WERI-Rb-1 (cell line): ENCODE results near the gene NDST4.

Source experiments
- DNase-seq: peaks from one replicate; pipeline ENCODE4 v3.0.0-alpha.2; 2020
- H3K27ac ChIP-seq: fragments of 250-450 bp; sonication (Bioruptor Pico); 2 replicates; pipeline ENCODE4 v1.5.1; 2020; ENCODE audit warnings: mild to moderate bottlenecking, moderate library complexity
- H3K27me3 ChIP-seq: fragments of 250-450 bp; sonication (Bioruptor Pico); 2 replicates; pipeline ENCODE4 v1.5.1; 2021; ENCODE audit warnings: mild to moderate bottlenecking, low read depth, moderate library complexity; ENCODE audit not compliant: insufficient read depth, severe bottlenecking
- H3K36me3 ChIP-seq: fragments of 250-450 bp; sonication (Bioruptor Pico); 2 replicates; pipeline ENCODE4 v1.5.1; 2020; ENCODE audit warnings: mild to moderate bottlenecking, moderate library complexity
- H3K4me3 ChIP-seq: 2 replicates; pipeline ENCODE4 v1.5.1; 2011; ENCODE audit warnings: low read depth, mild to moderate bottlenecking, control low read depth, low read length
- H3K9me3 ChIP-seq: fragments of 250-450 bp; sonication (Bioruptor Pico); 2 replicates; pipeline ENCODE4 v1.5.1; 2021; ENCODE audit warnings: mild to moderate bottlenecking, moderate library complexity; ENCODE audit not compliant: severe bottlenecking
- CTCF ChIP-seq: IDR thresholded peaks from 2 replicates; pipeline ENCODE4 v1.5.1; 2011; ENCODE audit warnings: low read depth, mild to moderate bottlenecking, control low read depth, inconsistent platforms, low read length

The NDST4 gene

GRCh38 chr4:114870987-114871386, 242.4 kb downstream of the NDST4 start:
- no peak for TF ChIP-seq CTCF
- Histone ChIP-seq H3K27ac (no peak overlapping the region), H3K9me3 (no peaks in the 10 kb centered on the region), H3K36me3 (no peaks in the 10 kb centered on the region), H3K27me3 (no peaks in the 10 kb centered on the region), H3K4me3 (no peak overlapping the region)
- DNase-seq, result no peak

GRCh38 chr4:114866901-114867670, 246.3 kb downstream of the NDST4 start:
- Histone ChIP-seq H3K27ac (no peak overlapping the region), H3K9me3 (no peaks in the 10 kb centered on the region), H3K36me3 (no peaks in the 10 kb centered on the region), H3K4me3 (no peak overlapping the region), H3K27me3 (no peaks in the 10 kb centered on the region)
- no peak for TF ChIP-seq CTCF
- no peak for DNase-seq

- Histone ChIP-seq H3K36me3 (no peaks in the 10 kb centered on the region), H3K27me3 (no peaks in the 10 kb centered on the region), H3K9me3 (no peaks in the 10 kb centered on the region), H3K4me3 (no peak overlapping the region), H3K27ac (no peak overlapping the region)
- no peak for TF ChIP-seq CTCF
- no peak for DNase-seq
These were observed 249.4 kb downstream of the NDST4 start for GRCh38 chr4:114864060-114864459.

- H3K9me3 ChIP-seq, result no peaks in the 10 kb centered on the region
- no peak overlapping the region for H3K27ac ChIP-seq
- no peak for DNase-seq
- no peak overlapping the region for H3K4me3 ChIP-seq
- no peaks in the 10 kb centered on the region for H3K27me3 ChIP-seq
- H3K36me3 ChIP-seq, result no peaks in the 10 kb centered on the region
- no peak for TF ChIP-seq CTCF
These were observed 252.6 kb downstream of the NDST4 start for GRCh38 chr4:114860786-114861185.

GRCh38 chr4:114857831-114858230, 255.6 kb downstream of the NDST4 start:
- no peak overlapping the region for H3K4me3 ChIP-seq
- H3K27me3 ChIP-seq, result no peaks in the 10 kb centered on the region
- no peak for DNase-seq
- no peaks in the 10 kb centered on the region for H3K9me3 ChIP-seq
- H3K36me3 ChIP-seq, result no peaks in the 10 kb centered on the region
- no peak for TF ChIP-seq CTCF
- H3K27ac ChIP-seq, result no peak overlapping the region

GRCh38 chr4:114839986-114840385, 273.4 kb downstream of the NDST4 start:
- TF ChIP-seq CTCF, result no peak
- Histone ChIP-seq H3K27me3 (no peaks in the 10 kb centered on the region), H3K4me3 (no peak overlapping the region), H3K36me3 (no peaks in the 10 kb centered on the region), H3K27ac (no peak overlapping the region), H3K9me3 (peaks cover 3% of the 10 kb centered on the region)
- DNase-seq, result no peak
